Measurements from ENCODE around the gene OSBPL10.

Gene OSBPL10

DNA sequence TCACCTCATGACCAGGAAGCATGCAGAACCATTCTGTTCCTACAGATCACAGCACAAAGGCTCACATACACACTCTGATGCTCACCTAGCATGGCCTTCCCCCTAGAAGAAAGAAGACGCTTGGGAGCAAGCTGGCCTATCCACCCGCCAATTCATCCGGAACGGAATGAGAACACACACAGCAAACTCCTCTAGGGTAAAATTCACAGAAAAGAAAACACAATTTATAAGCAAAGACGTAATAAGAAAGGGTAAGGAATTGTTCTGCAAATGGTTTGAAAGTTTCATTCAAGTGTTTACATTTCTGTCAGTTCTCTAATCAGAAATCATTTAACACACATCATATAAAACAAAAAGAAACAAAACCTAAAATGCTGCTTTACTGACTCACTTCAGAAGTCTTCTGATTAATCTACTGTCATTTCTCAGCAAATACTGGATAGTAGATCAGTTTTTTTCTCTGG, 218.1 kb downstream of the OSBPL10 start:
- no peak for TF ChIP-seq CSDC2 (CRISPR knock-in tag; IDR thresholded peaks at IDR 0.05)
- no peak for TF ChIP-seq ZNF70 (CRISPR knock-in tag; IDR thresholded peaks at IDR 0.05)
- no peak for TF ChIP-seq ISL1 (CRISPR knock-in tag; IDR thresholded peaks at IDR 0.05)
- TF ChIP-seq ZNF8 (CRISPR knock-in tag; IDR thresholded peaks at IDR 0.05) = no peak
- no peak for TF ChIP-seq SNAI2 (CRISPR knock-in tag; IDR thresholded peaks at IDR 0.05)
- no peak for TF ChIP-seq OSR1 (CRISPR knock-in tag; IDR thresholded peaks at IDR 0.05)
- no peak for TF ChIP-seq CSRNP3 (CRISPR knock-in tag; IDR thresholded peaks at IDR 0.05)
- no peak for TF ChIP-seq RARB (CRISPR knock-in tag; IDR thresholded peaks at IDR 0.05)
- no peak for TF ChIP-seq TCF4 (CRISPR knock-in tag; IDR thresholded peaks at IDR 0.05; ENCODE audit: borderline replicate concordance)
- TF ChIP-seq TOX (CRISPR knock-in tag; IDR thresholded peaks at IDR 0.05; ENCODE audit: borderline replicate concordance) = no peak
- TF ChIP-seq, protein P1, sequence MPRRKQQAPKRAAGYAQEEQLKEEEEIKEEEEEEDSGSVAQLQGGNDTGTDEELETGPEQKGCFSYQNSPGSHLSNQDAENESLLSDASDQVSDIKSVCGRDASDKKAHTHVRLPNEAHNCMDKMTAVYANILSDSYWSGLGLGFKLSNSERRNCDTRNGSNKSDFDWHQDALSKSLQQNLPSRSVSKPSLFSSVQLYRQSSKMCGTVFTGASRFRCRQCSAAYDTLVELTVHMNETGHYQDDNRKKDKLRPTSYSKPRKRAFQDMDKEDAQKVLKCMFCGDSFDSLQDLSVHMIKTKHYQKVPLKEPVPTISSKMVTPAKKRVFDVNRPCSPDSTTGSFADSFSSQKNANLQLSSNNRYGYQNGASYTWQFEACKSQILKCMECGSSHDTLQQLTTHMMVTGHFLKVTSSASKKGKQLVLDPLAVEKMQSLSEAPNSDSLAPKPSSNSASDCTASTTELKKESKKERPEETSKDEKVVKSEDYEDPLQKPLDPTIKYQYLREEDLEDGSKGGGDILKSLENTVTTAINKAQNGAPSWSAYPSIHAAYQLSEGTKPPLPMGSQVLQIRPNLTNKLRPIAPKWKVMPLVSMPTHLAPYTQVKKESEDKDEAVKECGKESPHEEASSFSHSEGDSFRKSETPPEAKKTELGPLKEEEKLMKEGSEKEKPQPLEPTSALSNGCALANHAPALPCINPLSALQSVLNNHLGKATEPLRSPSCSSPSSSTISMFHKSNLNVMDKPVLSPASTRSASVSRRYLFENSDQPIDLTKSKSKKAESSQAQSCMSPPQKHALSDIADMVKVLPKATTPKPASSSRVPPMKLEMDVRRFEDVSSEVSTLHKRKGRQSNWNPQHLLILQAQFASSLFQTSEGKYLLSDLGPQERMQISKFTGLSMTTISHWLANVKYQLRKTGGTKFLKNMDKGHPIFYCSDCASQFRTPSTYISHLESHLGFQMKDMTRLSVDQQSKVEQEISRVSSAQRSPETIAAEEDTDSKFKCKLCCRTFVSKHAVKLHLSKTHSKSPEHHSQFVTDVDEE (CRISPR knock-in tag; IDR thresholded peaks at IDR 0.05) = no peak
- no peak for TF ChIP-seq ARNTL (CRISPR knock-in tag; IDR thresholded peaks at IDR 0.05; ENCODE audit: borderline replicate concordance, low read depth)
- no peak for TF ChIP-seq GLIS3 (CRISPR knock-in tag; IDR thresholded peaks at IDR 0.05)
- no peak for TF ChIP-seq ZNF565 (CRISPR knock-in tag; conservative IDR thresholded peaks at IDR 0.05; ENCODE audit: low read depth)
- no peak for TF ChIP-seq ESRRG (CRISPR knock-in tag; IDR thresholded peaks at IDR 0.05)
- TF ChIP-seq CREB5 (CRISPR knock-in tag; IDR thresholded peaks at IDR 0.05; ENCODE audit: low read depth) = no peak
- TF ChIP-seq BACH2 (CRISPR knock-in tag; IDR thresholded peaks at IDR 0.05; ENCODE audit: borderline replicate concordance) = no peak
- no peak for TF ChIP-seq PPARA (CRISPR knock-in tag; IDR thresholded peaks at IDR 0.05; ENCODE audit: borderline replicate concordance)
- no peak for ATAC-seq

DNA sequence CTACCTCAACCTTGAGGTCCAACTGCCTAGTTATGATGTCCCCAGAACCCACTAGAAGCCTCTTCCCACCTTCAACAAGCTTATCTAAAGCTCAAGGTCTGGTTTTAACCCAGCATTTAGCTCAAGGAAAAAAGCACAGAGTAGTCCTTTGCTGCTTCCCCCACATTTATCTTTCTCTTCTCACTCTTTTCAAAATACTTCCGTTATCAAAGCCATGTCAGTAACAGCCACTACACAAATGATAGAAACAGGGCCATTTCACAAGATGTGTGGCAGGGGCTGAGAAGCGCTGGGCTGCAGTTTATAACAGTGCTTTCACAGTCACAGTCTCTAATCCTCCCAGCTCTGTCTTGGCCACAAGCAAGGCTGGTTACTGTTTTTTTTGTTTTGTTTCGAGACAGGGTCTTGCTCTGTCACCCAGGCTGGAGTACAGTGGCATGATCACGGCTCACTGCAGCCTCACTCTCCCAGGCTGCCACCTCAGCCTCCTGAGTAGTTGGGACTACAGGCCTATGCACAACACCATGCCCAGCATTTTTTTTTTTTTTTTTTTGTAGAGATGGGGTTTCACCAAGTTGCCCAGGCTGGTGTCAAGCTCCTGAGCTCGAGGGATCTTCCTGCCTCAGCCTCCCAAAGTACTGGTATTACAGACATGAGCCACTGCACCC, 218.8 kb downstream of the OSBPL10 start:
- TF ChIP-seq CSDC2 (CRISPR knock-in tag; IDR thresholded peaks at IDR 0.05) = no peak

DNA sequence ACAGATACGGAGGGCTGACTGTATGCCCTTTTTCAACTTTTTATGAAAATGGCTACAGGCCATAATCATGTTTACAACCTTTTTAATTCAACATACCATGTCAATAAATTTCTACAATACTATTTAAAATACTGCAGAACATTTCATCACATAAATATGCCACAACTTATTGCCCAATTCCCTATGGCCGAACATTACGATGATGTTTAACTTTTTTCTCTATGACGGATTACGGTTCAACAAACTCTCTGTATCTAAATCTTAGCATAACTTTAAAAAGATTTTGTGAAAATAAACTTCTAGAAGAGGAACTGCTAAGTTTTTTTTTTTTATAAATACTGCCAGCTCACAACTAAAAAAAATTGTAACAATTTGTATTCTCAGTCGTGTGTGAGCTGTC, 220.4 kb downstream of the OSBPL10 start:
- ATAC-seq = no peak
- TF ChIP-seq BACH2 (CRISPR knock-in tag; IDR thresholded peaks at IDR 0.05; ENCODE audit: borderline replicate concordance) (no peak), PPARA (CRISPR knock-in tag; IDR thresholded peaks at IDR 0.05; ENCODE audit: borderline replicate concordance) (no peak), ZNF8 (CRISPR knock-in tag; IDR thresholded peaks at IDR 0.05) (no peak), ISL1 (CRISPR knock-in tag; IDR thresholded peaks at IDR 0.05) (no peak), SNAI2 (CRISPR knock-in tag; IDR thresholded peaks at IDR 0.05) (no peak), CREB5 (CRISPR knock-in tag; IDR thresholded peaks at IDR 0.05; ENCODE audit: low read depth) (no peak), PATZ1 (CRISPR knock-in tag; IDR thresholded peaks at IDR 0.05; ENCODE audit: borderline replicate concordance) (no peak), TCF4 (CRISPR knock-in tag; IDR thresholded peaks at IDR 0.05; ENCODE audit: borderline replicate concordance) (no peak), CSDC2 (CRISPR knock-in tag; IDR thresholded peaks at IDR 0.05) (no peak), ESRRG (CRISPR knock-in tag; IDR thresholded peaks at IDR 0.05) (no peak), ZNF70 (CRISPR knock-in tag; IDR thresholded peaks at IDR 0.05) (no peak), OSR1 (CRISPR knock-in tag; IDR thresholded peaks at IDR 0.05) (no peak)
- TF ChIP-seq, protein P2, sequence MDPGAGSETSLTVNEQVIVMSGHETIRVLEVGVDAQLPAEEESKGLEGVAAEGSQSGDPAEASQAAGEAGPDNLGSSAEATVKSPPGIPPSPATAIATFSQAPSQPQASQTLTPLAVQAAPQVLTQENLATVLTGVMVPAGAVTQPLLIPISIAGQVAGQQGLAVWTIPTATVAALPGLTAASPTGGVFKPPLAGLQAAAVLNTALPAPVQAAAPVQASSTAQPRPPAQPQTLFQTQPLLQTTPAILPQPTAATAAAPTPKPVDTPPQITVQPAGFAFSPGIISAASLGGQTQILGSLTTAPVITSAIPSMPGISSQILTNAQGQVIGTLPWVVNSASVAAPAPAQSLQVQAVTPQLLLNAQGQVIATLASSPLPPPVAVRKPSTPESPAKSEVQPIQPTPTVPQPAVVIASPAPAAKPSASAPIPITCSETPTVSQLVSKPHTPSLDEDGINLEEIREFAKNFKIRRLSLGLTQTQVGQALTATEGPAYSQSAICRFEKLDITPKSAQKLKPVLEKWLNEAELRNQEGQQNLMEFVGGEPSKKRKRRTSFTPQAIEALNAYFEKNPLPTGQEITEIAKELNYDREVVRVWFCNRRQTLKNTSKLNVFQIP (CRISPR knock-in tag; IDR thresholded peaks at IDR 0.05; ENCODE audit: borderline replicate concordance, low read depth) = no peak
- TF ChIP-seq, protein P1 (CRISPR knock-in tag; IDR thresholded peaks at IDR 0.05) = no peak

More for the DNA sequence above, 218.8 kb downstream of the OSBPL10 start:
- ATAC-seq = no peak

Data from SK-N-SH treated with all-trans-retinoic acid at 6 μM for 48 hours (cell line).